ENCODE measurements around the gene PDZD2. TPM values are rescaled to one million over a fixed set of nuclear protein-coding genes. Genes with fewer than 3 reads are reported as not detected.
"Not testable (repeated sequence)": the region's sequence is repeated elsewhere in the genome, so short reads cannot be mapped to it uniquely, and the experiment has no call there.

PDZD2 gene
- 10 to 100 TPM; 29.7 to 58.2 (median 40.3) TPM for total RNA-seq
- 10 to 100 TPM; 21.2 to 22.7 TPM for polyA plus RNA-seq
- long read RNA-seq, donor 1, partial matches to known transcripts, result 12 of 32 reads
- long read RNA-seq, donor 1, other reads (novel, unspliced or antisense), result 20 of 32 reads
- long read RNA-seq, donor 2, partial matches to known transcripts, result 7 of 7 reads
- long read RNA-seq, donor 2, other reads (novel, unspliced or antisense), result 0 of 7 reads
- long read RNA-seq, donor 3, partial matches to known transcripts, result 9 of 18 reads
- long read RNA-seq, donor 3, other reads (novel, unspliced or antisense), result 7 of 18 reads

DNA sequence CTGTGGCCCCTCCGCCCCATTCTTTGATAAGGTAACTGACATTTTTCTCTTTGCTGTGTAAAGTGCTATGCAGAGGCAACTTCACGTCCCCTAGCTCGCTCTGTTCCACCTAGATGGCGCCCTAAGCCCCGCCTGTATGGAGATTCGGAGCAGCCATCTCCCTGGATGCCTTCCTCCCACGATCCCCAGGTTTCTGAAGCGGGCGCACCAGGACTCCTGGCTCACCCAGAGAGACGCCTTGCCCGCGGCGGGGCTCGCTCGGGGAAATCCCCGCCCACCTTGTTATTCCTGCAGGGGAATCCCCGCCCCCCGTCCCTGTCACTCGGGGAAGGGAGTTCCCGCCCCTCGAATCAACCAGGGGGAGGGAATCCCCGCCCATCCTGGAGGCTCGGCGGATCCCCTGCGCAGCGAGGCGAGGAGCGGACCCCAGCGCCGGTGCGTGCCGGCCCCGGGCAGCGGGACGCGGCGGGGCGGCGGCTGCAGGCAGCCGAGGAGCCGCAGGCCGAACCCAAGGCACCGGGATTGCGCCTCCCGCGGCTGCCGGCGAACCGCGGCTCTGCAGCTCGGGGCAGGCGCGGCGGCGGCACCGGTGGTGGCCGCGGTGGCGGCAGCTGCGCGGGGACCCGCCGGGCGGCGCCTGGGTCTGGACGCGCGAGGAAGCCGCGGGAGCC is at the start of gene PDZD2:
Gene PDZD2 (plus strand): TSS at position 384 of the 671 bp plus-strand sequence.
- TF ChIP-seq, protein P1, sequence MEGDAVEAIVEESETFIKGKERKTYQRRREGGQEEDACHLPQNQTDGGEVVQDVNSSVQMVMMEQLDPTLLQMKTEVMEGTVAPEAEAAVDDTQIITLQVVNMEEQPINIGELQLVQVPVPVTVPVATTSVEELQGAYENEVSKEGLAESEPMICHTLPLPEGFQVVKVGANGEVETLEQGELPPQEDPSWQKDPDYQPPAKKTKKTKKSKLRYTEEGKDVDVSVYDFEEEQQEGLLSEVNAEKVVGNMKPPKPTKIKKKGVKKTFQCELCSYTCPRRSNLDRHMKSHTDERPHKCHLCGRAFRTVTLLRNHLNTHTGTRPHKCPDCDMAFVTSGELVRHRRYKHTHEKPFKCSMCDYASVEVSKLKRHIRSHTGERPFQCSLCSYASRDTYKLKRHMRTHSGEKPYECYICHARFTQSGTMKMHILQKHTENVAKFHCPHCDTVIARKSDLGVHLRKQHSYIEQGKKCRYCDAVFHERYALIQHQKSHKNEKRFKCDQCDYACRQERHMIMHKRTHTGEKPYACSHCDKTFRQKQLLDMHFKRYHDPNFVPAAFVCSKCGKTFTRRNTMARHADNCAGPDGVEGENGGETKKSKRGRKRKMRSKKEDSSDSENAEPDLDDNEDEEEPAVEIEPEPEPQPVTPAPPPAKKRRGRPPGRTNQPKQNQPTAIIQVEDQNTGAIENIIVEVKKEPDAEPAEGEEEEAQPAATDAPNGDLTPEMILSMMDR (IDR thresholded peaks at IDR 0.05), result peak; percentile 15 to 49 (median 44)
- TF ChIP-seq EP300 (IDR thresholded peaks at IDR 0.05), result no peak
- peak within 1 kb of the TSS; percentile 35 to 62 for H3K27ac ChIP-seq
- 0 to 1% (median 1%) methylated on average over 25 to 70 of the region's 70 CpGs for WGBS, 3 donors
- no peaks in the 10 kb centered on the region for H3K9me3 ChIP-seq
- H3K27me3 ChIP-seq, result no peaks in the 10 kb centered on the region
- H3K4me3 ChIP-seq, result peak within 1 kb of the TSS; percentile 54
- H3K36me3 ChIP-seq, result no peaks in the 10 kb centered on the region
- H3K4me1 ChIP-seq (ENCODE audit: insufficient read depth), result peaks cover 3% of the 10 kb centered on the region
- DNase-seq, result peak; percentile 83 to 85 (median 84)
- intact Hi-C loops (cut with DNase I), result no loop called here

DNA sequence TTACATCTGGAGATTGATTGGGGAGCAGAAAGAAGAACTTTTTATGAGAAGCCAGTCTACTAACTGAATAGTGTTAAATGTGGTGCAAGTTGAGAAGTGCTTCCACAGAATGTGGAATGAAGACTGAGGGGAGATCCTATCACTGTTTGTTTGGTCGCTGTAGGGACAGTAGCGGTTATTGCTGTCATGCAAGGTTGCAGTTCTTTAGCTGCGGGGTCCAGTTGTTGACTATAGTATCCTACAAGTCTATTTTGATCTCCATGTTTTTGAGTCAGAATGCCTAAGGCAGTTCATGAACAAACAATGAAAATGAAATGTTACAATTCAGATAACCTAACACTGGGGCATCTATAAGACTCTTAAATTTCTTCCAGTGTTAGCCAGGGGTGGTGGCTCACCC is 45.3 kb upstream of the PDZD2 start:
- 88 to 97% (median 89%) methylated on average over 3 of the region's 3 CpGs for WGBS, 3 donors
- H3K36me3 ChIP-seq, result no peaks in the 10 kb centered on the region
- no peak overlapping the region for H3K27ac ChIP-seq
- H3K4me3 ChIP-seq, result no peak overlapping the region
- no peaks in the 10 kb centered on the region for H3K9me3 ChIP-seq
- TF ChIP-seq POLR2A (IDR thresholded peaks at IDR 0.05) (no peak), EP300 (IDR thresholded peaks at IDR 0.05) (no peak)
- TF ChIP-seq, protein P1 (IDR thresholded peaks at IDR 0.05), result no peak
- no peaks in the 10 kb centered on the region for H3K4me1 ChIP-seq (ENCODE audit: insufficient read depth)
- intact Hi-C loops (cut with DNase I), result no loop called here
- no peaks in the 10 kb centered on the region for H3K27me3 ChIP-seq
- no peak for DNase-seq

DNA sequence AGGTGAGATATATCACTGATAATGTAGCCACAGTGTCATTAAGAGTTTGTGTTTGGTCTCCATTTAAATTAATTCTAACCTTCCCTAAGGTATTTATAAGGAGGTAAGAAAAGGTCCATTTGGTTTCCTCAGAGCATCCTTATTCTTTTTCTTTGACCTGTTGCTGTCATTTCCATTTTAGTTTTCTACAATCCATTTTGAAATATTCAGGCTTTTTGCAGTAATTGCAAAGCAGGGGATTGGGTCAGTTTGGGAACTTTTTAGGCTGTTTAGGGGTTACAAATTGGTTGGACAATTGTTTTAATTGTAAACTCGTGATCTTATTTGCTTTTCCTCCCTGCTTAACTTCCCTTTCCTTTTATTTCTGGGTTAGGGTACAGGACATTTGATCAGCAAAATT is 42.6 kb upstream of the PDZD2 start:
- H3K27me3 ChIP-seq, result no peaks in the 10 kb centered on the region
- H3K36me3 ChIP-seq, result no peaks in the 10 kb centered on the region
- H3K4me3 ChIP-seq, result no peak overlapping the region
- H3K27ac ChIP-seq, result no peak overlapping the region
- DNase-seq, result no peak
- no peaks in the 10 kb centered on the region for H3K9me3 ChIP-seq
- no peak for TF ChIP-seq EP300 (IDR thresholded peaks at IDR 0.05)
- TF ChIP-seq, protein P1 (IDR thresholded peaks at IDR 0.05), result no peak
- TF ChIP-seq POLR2A (IDR thresholded peaks at IDR 0.05), result no peak
- WGBS, 3 donors, result 60 to 84% (median 68%) methylated on average over 1 of the region's 1 CpG
- intact Hi-C loops (cut with DNase I), result no loop called here
- H3K4me1 ChIP-seq (ENCODE audit: insufficient read depth), result no peaks in the 10 kb centered on the region

DNA sequence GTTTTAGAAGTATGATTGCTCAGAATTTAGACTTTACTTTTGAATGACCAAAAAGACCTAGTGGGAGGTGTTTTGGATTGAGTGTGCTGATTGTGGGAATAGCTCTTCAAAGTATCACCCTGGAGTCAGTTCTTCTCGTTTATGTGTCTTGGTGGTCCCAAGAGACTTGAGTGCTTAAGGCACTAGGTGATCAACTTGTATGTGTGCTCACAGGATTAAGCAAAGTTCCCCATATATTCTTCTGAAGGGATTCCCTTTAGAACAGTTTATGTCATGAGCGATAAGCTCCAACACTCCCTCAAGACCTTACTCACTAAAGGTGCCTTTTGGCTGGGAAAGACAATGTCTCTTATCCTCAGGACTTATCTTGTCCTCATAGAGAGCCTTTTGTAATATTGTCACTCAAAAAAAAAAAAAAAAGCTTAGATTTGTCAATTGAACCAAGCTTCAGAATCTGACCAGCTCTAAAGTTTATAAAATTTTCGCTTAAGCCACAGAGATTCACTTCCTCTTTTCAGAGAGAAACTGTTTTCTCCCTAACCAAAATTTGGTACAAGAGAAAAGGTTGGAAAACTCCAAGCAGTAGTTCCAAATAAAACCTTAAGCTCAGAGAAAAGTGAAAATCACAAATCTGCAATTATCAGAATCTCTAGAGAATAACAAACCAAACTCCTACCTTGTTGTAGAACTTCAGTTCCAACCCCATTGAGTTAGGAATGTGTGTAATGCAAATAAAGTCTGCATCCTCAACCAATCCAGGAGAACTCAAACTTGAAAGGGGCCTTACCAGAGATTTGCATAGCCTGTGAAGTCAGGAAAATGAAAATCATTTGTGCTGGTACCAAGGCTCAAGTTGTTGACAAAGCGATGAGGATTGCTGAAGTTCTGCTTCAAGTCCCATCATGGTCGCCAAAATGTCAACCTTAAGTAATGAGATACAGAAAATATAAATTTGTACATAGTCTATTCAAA is 40.0 kb upstream of the PDZD2 start:
- TF ChIP-seq, protein P1 (IDR thresholded peaks at IDR 0.05), result no peak
- TF ChIP-seq POLR2A (IDR thresholded peaks at IDR 0.05) (no peak), EP300 (IDR thresholded peaks at IDR 0.05) (no peak)
- H3K4me3 ChIP-seq, result no peak overlapping the region
- H3K4me1 ChIP-seq (ENCODE audit: insufficient read depth), result no peaks in the 10 kb centered on the region
- H3K36me3 ChIP-seq, result no peaks in the 10 kb centered on the region
- WGBS, 3 donors, result 86 to 91% (median 86%) methylated on average over 5 of the region's 5 CpGs
- no peak for DNase-seq
- no peaks in the 10 kb centered on the region for H3K9me3 ChIP-seq
- H3K27me3 ChIP-seq, result no peaks in the 10 kb centered on the region
- H3K27ac ChIP-seq, result no peak overlapping the region
- intact Hi-C loops (cut with DNase I), result no loop called here

DNA sequence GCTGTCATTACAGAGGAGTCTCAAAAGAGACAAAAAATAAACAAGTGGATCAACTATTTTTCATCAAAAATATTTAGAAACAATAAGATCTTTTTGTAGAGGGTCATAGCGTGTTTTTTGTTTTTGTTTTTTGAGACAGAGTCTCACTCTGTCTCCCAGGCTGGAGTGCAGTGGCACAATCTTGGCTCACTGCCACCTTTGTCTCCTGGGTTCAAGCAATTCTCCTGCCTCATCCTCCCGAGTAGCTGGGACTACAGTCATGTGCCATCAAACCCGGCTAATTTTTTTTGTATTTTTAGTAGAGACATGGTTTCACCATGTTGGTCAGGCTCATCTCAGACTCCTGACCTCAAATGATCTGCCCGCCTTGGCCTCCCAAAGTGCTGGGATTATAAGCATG is 36.6 kb upstream of the PDZD2 start:
- H3K27me3 ChIP-seq; H3K4me1 ChIP-seq (ENCODE audit: insufficient read depth); H3K36me3 ChIP-seq; intact Hi-C loops (cut with DNase I); DNase-seq; H3K4me3 ChIP-seq; H3K9me3 ChIP-seq; H3K27ac ChIP-seq: not testable (repeated sequence)
- WGBS, 3 donors, result 86 to 91% (median 88%) methylated on average over 4 of the region's 4 CpGs
